DMS 273 treated with DMSO at 0.1 percent for 48 hours (cell line): ENCODE results near the gene SERINC5.

Experiments used
- DNase-seq: peaks from one replicate; lab custom pipeline; 2025; lab: John Stamatoyannopoulos, UW

Gene SERINC5

DNA sequence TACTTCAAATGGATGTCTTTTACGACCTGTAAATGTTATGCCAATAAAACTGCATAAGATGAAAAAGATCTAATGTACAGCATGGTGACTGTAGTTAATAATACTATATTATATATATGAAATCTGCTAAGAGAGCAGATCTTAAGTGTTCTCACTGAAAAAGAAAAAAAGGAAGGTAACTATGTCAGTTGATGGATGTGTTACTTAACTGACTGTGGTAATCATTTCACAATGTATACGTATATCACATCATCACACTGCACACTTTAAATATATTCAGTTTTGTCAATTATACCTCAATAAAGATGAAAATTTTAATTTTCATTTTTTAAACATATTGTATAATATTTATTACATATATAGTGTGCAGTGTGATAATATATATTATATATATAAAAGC lies 188.8 kb downstream of the SERINC5 start:
- DNase-seq: no peak

DNA sequence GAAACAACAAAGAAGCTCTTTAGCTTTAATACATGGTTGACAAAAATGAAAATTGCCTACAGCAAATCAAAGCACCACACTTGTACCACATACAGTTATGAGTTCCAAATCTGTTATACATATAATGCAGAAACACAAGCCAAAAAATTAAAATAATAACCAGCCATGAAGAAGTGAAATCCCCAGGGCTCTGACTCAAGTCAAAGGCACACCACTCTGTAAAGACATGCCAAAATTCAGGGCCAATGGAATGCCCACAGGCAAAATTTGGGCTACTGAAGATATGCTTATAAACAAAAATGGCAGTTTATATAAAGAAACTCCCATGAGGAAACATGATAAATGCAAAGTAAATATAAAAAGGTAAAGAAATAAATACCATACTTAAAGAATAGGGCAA lies 191.7 kb downstream of the SERINC5 start:
- no peak for DNase-seq
